ENCODE results near the gene SLC22A3.
"Not testable (repeated sequence)": the region's sequence is repeated elsewhere in the genome, so short reads cannot be mapped to it uniquely, and the experiment has no call there.

Gene SLC22A3

GRCh38 chr6:160348223-160349019 is at the start of gene SLC22A3:
TSS of gene SLC22A3 (plus strand) at chr6:160348378. CDS start at chr6:160348420, 42 bp downstream.
- DNase-seq = no peak

GRCh38 chr6:160299559-160299958 is 48.6 kb upstream of the SLC22A3 start:
- no peak for DNase-seq

GRCh38 chr6:160300076-160300695 is 48.0 kb upstream of the SLC22A3 start:
- no peak for DNase-seq

- no peak for DNase-seq
Observed at GRCh38 chr6:160301339-160301738, 46.8 kb upstream of the SLC22A3 start.

GRCh38 chr6:160302431-160303082 is 45.6 kb upstream of the SLC22A3 start:
- DNase-seq = not testable (repeated sequence)

DNA sequence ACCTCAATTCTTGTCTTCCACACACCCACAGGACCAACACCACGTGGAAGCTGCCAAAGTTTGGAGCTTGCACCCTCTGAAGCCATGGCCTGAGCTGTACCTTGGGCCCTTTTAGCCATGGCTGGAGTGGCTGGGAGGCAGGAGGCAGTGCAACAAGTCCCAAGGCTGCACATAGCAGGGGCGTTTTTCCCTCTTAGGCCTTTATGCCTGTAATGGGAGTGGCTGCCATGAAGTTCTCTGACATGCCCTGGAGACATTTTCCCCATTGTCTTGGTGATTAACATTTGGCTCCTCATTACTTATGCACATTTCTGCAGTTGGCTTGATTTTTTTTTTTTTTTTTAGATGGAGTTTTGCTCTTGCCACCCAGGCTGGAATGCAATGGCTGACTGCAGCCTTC is 44.4 kb upstream of the SLC22A3 start:
- DNase-seq = no peak

GRCh38 chr6:160305926-160306713 is 42.1 kb upstream of the SLC22A3 start:
- no peak for DNase-seq

DNA sequence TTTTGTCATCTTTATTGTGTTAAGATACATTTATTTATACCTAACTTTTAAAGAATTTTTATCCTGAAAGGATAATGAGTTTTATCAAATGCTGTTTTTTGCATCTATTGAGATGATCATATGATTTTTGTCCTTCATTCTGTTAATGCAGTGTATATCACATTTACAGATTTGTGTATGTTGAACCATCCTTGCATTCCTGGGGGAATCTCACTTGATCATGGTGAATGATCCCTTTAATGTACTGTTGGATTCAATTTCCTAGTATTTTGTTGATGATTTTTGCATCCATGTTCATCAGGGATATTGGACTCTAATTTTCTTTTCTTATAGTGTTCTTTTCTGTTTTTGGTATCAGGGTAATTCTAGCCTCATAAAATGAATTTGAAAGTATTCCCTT is 38.5 kb upstream of the SLC22A3 start:
- no peak for DNase-seq

DNA sequence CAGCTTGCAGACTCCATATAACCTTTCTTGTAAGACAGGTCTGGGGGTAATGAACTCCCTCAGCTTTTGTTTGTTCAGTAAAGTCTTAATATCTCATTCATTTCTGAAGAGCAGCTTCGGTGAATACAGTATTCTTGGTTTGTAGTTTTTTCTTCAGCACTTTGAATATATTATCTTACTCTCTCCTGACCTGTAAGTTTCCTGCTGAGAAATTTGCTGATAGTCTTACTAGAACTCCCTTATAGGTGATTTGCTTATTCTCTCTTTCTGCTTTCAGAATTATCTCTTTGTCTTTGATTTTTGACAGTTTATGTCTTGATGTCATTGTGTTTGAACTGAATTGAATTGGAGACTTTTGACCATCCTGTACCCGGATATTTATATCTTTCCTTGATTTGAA is 35.3 kb upstream of the SLC22A3 start:
- DNase-seq = no peak

- DNase-seq = no peak
Observed at GRCh38 chr6:160315310-160315709, 32.9 kb upstream of the SLC22A3 start.

GRCh38 chr6:160316261-160316660 is 31.9 kb upstream of the SLC22A3 start:
- DNase-seq = no peak

- no peak for DNase-seq
Observed at GRCh38 chr6:160319246-160319645, 28.9 kb upstream of the SLC22A3 start.

- DNase-seq = no peak
Observed at GRCh38 chr6:160321729-160322505, 26.3 kb upstream of the SLC22A3 start.

GRCh38 chr6:160327981-160328380 is 20.2 kb upstream of the SLC22A3 start:
- DNase-seq = no peak

- DNase-seq = no peak
Observed at GRCh38 chr6:160328447-160328846, 19.7 kb upstream of the SLC22A3 start.

DNA sequence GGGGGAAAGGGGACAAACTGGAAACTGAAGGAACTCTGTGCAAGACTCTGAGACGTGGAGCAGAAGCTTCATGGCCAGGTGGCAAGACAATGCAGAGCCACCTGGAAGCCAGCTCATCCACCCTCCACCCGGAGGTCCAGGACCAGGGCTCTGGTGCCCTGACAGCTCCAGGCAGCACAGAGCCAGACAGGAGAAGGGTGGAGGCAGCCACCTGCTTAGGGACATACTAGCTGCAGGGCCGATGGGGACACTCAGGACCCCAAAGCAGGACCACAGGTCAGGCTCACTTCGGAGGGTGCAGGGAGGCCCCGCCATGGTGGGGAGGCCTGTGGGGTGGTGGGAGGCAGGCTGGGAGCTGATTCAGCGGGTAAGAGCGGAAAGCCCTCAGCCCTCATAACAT is 19.0 kb upstream of the SLC22A3 start:
- DNase-seq = no peak

DNA sequence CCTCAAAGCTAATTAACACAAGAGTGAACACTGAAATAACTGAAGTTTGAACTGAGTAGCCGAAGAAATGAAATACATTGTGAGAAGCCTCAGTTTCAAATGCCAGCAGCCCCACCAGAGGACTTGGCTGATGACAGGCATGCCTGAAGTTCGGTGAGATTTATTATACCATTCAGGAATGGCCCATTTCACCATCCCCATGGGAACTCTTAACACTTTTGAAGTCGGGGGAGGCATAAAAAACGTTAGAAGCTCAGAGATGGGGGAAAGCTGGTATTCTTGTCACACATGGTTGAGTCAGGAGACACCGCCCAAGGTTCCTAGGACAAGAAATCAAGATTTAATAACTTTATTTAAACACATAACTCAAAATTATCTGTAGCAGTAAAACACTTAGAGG is 17.6 kb upstream of the SLC22A3 start:
- no peak for DNase-seq

GRCh38 chr6:160331204-160331603 is 17.0 kb upstream of the SLC22A3 start:
- no peak for DNase-seq

DNA sequence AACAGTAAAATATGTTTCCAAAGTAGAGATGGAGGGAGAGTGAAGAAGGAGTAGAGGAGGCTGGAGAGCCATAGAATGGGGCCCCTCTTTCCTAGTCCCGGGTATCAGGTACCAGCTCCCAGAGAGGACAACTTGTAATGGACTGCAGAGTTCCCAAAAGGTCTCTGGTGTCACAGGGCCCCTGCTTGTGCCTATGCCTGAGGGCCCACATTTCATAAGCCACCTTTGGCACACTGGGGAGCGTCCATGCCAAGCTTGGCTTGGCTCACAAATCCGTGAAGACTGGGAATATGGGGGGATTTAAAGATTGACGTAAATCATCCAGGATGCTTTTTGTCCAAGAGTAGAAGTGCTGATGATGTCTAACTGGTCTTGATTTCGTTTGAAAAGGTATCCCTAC is 16.4 kb upstream of the SLC22A3 start:
- DNase-seq = no peak

DNA sequence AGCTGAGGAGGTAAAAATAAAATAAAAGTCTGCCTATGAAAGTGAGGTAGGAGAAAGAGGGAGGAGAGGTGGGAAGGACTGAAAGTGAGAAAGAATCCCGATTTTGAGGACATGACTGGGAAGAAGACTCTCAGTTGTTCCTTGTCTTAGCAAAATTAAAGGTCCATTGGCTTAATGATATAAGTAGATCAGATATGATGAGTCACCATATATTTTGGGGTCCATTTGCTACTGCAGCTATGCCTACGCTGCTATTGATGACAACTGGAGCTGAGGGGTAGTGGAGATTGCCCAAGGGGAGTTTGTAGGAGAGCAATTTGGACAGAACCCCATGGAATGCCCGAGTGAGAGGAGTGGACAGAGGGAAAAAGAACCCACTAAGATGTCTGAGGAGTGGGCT is 15.1 kb upstream of the SLC22A3 start:
- DNase-seq = no peak

DNA sequence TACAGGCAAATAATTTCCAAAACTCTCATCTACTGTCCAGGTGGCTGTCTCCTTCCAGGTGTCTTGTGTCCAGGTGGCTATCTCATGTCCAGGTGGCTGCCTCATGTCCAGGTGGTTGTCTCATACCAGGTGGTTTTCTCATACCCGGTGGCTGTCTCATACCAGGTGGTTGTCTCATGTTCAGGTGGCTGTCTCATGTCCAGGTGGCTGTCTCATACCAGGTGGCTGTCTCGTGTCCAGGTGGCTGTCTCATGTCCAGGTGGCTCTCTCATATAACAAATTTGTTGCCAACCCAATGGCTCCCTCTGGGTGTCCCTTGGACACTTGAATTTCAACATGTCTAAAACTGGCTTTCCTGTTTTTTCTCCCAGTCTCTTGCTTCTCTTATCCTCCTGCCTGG is 14.3 kb upstream of the SLC22A3 start:
- no peak for DNase-seq

GRCh38 chr6:160336200-160336599 is 12.0 kb upstream of the SLC22A3 start:
- DNase-seq = no peak
